OCI-LY7 (cell line): ENCODE results near the gene OR2AT4. TPM values are rescaled to one million over a fixed set of nuclear protein-coding genes. Genes with fewer than 3 reads are reported as not detected.

ENCODE experiments used
- BruUV-seq: library from RNA; stranded (reverse); fragments of 400-500 nt; replicated peaks from 2 replicates; lab custom pipeline; 2021; lab: Mats Ljungman, UMichigan
- CTCF ChIA-PET: fragments of 300-600 bp; sonication (Branson Sonifier 250); formaldehyde crosslinking; loops from one replicate; lab custom pipeline; 2022; ENCODE audit warnings: antibody characterized with exemption; ENCODE audit not compliant: unreplicated experiment; lab: Charles Lee
- POLR2A ChIA-PET: fragments of 300-600 bp; sonication (Branson Sonifier 250); formaldehyde crosslinking; loops from one replicate; lab custom pipeline; 2022; ENCODE audit warnings: antibody characterized with exemption; lab: Charles Lee
- DNase-seq: peaks from one replicate; pipeline ENCODE4 v3.0.0-alpha.2; 2015; ENCODE audit warnings: low spot score
- H2AFZ ChIP-seq: fragments of 200-600 bp; sonication (generic), shearing (Covaris generic); 2 replicates; pipeline ENCODE4 v1.6.1; 2014; ENCODE audit warnings: mild to moderate bottlenecking, antibody characterized with exemption, low read length, moderate library complexity
- H3K27ac ChIP-seq: fragments of 200-600 bp; sonication (generic); 2 replicates; pipeline ENCODE4 v1.5.1; 2014; ENCODE audit warnings: mixed run types, low read depth, mild to moderate bottlenecking, moderate library complexity, low read length, inconsistent platforms; ENCODE audit not compliant: poor library complexity, severe bottlenecking
- H3K36me3 ChIP-seq: fragments of 200-600 bp; sonication (generic); 2 replicates; pipeline ENCODE4 v1.6.1; 2014; ENCODE audit warnings: mild to moderate bottlenecking, antibody characterized with exemption, low read length, moderate library complexity, mixed read lengths; ENCODE audit not compliant: insufficient read depth
- H3K4me1 ChIP-seq: fragments of 200-600 bp; sonication (generic); 2 replicates; pipeline ENCODE4 v1.5.1; 2014; ENCODE audit warnings: mild to moderate bottlenecking, low read length; ENCODE audit not compliant: insufficient read depth, poor library complexity, severe bottlenecking
- H3K4me2 ChIP-seq: fragments of 200-600 bp; sonication (generic); 2 replicates; pipeline ENCODE4 v1.6.1; 2014; ENCODE audit warnings: mild to moderate bottlenecking, low read length
- H3K4me3 ChIP-seq: fragments of 200-600 bp; sonication (generic); 2 replicates; pipeline ENCODE4 v1.5.1; 2014; ENCODE audit warnings: mild to moderate bottlenecking, low read depth, low read length; ENCODE audit not compliant: poor library complexity, severe bottlenecking
- H3K79me2 ChIP-seq: fragments of 200-600 bp; sonication (generic); 2 replicates; pipeline ENCODE4 v1.6.1; 2016; ENCODE audit warnings: low read depth, mild to moderate bottlenecking, low read length, moderate library complexity, mixed read lengths; ENCODE audit not compliant: insufficient read depth
- H3K9me2 ChIP-seq: fragments of 200-600 bp; sonication (generic); 2 replicates; pipeline ENCODE4 v1.6.1; 2016; ENCODE audit warnings: mild to moderate bottlenecking, low read length, mixed read lengths; ENCODE audit not compliant: insufficient read depth
- H3K9me3 ChIP-seq: fragments of 200-600 bp; sonication (generic); 2 replicates; pipeline ENCODE4 v1.6.1; 2014; ENCODE audit warnings: mild to moderate bottlenecking, mixed run types, low read length, mixed read lengths
- H4K20me1 ChIP-seq: fragments of 200-600 bp; sonication (generic); 2 replicates; pipeline ENCODE4 v1.6.1; 2014; ENCODE audit warnings: mild to moderate bottlenecking, antibody characterized with exemption, low read length, moderate library complexity, mixed read lengths; ENCODE audit not compliant: insufficient read depth
- EZH2phosphoT487 ChIP-seq: fragments of 200-600 bp; sonication (generic); IDR thresholded peaks from 2 replicates; pipeline ENCODE4 v1.6.1; 2018; ENCODE audit warnings: low read depth, borderline replicate concordance, mild to moderate bottlenecking, mixed run types, antibody characterized with exemption, low read length, moderate library complexity, mixed read lengths
- intact Hi-C: fragments of 100-400 bp; cut with micrococcal nuclease; formaldehyde crosslinking; loops from one replicate; pipeline ENCODE4 v1.10.0; 2022; ENCODE audit not compliant: unreplicated experiment
- total RNA-seq, 2 experiments: library from RNA; depleted of rRNA in 1 of 2; stranded (reverse); fragments of >200 nt in 1 of 2; shearing (Covaris generic) in 1 of 2; gene quantifications; 2 replicates each; pipeline ENCODE4 v1.2.3, GENCODE V29; 2014 to 2022
- TF ChIP-seq, protein P1 (sequence below): fragments of 200-600 bp; sonication (generic); conservative IDR thresholded peaks from 2 replicates; pipeline ENCODE4 v1.5.1; 2014; ENCODE audit warnings: mild to moderate bottlenecking, antibody characterized with exemption, low read length, moderate library complexity, mixed read lengths

Gene OR2AT4
- total RNA-seq, 2 experiments from 2014 or later, result not detected

DNA sequence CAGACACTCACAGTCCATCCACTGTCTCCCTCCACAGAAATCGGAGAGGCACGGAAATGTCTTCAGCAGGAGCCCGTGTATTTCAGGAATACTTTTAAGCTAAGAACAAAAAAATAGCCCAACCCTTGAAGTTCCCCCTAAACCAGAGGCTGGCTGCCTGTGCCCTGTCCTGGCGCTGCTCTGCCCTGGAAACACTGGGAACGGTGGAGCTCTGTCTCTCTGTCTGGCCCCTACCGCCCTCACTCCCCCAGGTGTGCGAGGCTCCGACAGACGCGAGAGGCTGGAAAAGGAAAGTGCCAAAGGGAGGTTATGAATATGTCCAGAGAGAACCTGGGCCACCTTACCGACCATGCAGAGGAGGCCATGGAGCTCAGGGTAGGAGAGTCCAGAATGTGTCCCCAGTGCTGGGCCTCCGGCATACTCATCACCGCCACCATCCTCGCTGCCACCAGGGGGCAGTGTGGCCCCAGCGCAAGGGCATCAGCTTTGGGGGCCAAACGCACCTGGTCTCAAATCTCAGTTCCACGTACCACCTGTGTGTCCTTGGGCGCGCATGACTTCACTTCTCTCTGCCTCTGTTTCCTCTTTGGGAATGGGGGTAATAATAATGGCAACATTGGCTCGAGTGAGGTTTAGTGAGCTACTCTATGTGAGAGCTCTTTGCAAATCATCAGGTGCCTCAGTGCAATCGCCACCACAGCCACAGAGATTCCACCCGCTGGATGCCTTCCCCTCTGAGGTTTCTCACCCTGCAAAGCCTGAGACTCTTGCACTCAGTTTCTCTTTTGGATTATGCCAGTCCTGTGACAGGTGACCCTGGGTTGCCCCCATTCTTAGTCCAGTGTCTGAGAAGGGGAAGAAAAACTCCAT lies 43.8 kb upstream of the OR2AT4 start:
- ChIA-PET POLR2A (interaction anchor here (0.6 to 1.5 kb wide), 7 partner anchors 11 to 211 kb away, joined by 3 to 5 read pairs (median 4); no protein-coding TSS in a partner anchor), CTCF (interaction anchor here (0.6 to 5.2 kb wide), 13 partner anchors 10 to 211 kb away, joined by 3 to 27 read pairs (median 5); partner anchors contain the start of gene SLCO2B1)
- DNase-seq, result peak; percentile 85
- Histone ChIP-seq H3K4me1 (peaks cover 44% of the 10 kb centered on the region), H2AFZ (peak overlapping the region; percentile 38; the same call in 1 of the 2 replicates), H3K9me3 (no peaks in the 10 kb centered on the region), H3K4me2 (peak overlapping the region; percentile 77), H3K9me2 (no peaks in the 10 kb centered on the region), H3K36me3 (no peaks in the 10 kb centered on the region), H3K4me3 (peak overlapping the region; percentile 52), H4K20me1 (no peaks in the 10 kb centered on the region), H3K27ac (peak overlapping the region; percentile 53), H3K79me2 (no peaks in the 10 kb centered on the region)
- intact Hi-C loops, result loop anchor here (1.0 to 5.0 kb wide), 5 partner anchors 65 to 211 kb away; no protein-coding TSS in a partner anchor
- no TSS peak for BruUV-seq
- TF ChIP-seq, protein P1, sequence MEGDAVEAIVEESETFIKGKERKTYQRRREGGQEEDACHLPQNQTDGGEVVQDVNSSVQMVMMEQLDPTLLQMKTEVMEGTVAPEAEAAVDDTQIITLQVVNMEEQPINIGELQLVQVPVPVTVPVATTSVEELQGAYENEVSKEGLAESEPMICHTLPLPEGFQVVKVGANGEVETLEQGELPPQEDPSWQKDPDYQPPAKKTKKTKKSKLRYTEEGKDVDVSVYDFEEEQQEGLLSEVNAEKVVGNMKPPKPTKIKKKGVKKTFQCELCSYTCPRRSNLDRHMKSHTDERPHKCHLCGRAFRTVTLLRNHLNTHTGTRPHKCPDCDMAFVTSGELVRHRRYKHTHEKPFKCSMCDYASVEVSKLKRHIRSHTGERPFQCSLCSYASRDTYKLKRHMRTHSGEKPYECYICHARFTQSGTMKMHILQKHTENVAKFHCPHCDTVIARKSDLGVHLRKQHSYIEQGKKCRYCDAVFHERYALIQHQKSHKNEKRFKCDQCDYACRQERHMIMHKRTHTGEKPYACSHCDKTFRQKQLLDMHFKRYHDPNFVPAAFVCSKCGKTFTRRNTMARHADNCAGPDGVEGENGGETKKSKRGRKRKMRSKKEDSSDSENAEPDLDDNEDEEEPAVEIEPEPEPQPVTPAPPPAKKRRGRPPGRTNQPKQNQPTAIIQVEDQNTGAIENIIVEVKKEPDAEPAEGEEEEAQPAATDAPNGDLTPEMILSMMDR, result peak; percentile 96
- no peak for TF ChIP-seq EZH2phosphoT487

DNA sequence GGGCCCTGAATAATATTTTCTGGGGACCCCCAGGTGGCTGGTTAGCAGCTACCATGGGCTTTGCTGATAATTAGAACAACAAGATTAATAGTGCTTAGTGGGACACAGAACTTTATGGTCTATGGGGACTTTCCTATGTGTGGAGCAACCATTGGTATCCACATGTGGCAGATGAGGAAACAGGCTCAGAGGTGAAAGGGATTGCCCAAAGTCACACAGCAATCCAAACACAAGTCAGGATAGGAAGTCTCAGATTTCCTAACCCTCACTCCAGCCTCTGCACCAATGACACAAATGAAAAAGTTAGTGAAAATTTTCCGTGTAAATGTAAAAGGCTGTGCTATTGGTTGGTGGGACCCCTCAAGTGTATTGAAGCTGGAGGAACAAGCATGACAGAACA lies 39.0 kb upstream of the OR2AT4 start:
- TF ChIP-seq, protein P1, result no peak
- TF ChIP-seq EZH2phosphoT487, result no peak
- DNase-seq, result no peak
- no TSS peak for BruUV-seq
- peaks cover 6% of the 10 kb centered on the region for H3K4me1 ChIP-seq
- no peaks in the 10 kb centered on the region for H3K9me2 ChIP-seq
- H3K27ac ChIP-seq, result no peak overlapping the region
- ChIA-PET CTCF (no interaction called here), POLR2A (no interaction called here)
- no peaks in the 10 kb centered on the region for H3K9me3 ChIP-seq
- no peaks in the 10 kb centered on the region for H3K36me3 ChIP-seq
- H2AFZ ChIP-seq, result no peak overlapping the region
- H4K20me1 ChIP-seq, result no peaks in the 10 kb centered on the region
- no peak overlapping the region for H3K4me3 ChIP-seq
- H3K4me2 ChIP-seq, result no peak overlapping the region
- intact Hi-C loops, result no loop called here
- no peaks in the 10 kb centered on the region for H3K79me2 ChIP-seq
